ENCODE results near the gene LIMS1.

DNA sequence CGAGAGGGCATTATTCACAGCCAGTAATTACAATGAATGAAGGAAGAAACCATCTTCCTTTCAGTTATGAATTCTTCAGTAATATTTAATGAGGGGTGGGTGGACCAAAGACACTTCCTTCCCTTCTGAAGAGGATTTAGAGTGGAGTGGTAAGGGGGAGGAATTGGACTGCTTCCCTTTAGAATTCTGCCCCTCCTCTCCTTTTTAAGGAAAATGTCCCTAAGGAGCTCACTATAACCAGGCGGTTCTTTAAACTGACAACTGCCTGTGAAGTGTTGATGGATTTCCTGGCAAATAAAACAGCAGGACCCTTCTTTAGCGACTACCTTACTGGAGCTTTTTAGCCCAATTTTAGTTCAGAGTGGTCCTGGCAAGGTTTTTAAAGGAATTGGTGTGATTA, 86.4 kb downstream of the LIMS1 start:
- TF ChIP-seq GATA2 (IDR thresholded peaks at IDR 0.05; ENCODE audit: low read depth, low read length) (no peak), GATA3 (IDR thresholded peaks at IDR 0.05; ENCODE audit: low read depth, low read length) (no peak)
